Ectodermal cell (in vitro differentiated cells): ENCODE data around the gene LILRB4.
"Not testable (repeated sequence)": the region's sequence is repeated elsewhere in the genome, so short reads cannot be mapped to it uniquely, and the experiment has no call there.

ENCODE experiments used
- H3K27ac ChIP-seq: 2 replicates; pipeline ENCODE4 v1.7.0; 2013; ENCODE audit warnings: mild to moderate bottlenecking, low read depth, low read length; ENCODE audit not compliant: insufficient read depth, poor library complexity, severe bottlenecking
- H3K27me3 ChIP-seq: 2 replicates; pipeline ENCODE4 v1.7.0; 2013; ENCODE audit warnings: mild to moderate bottlenecking, low read length; ENCODE audit not compliant: insufficient read depth, control insufficient read depth, poor library complexity, severe bottlenecking
- H3K36me3 ChIP-seq: one replicate; pipeline ENCODE4 v1.7.0; 2013; ENCODE audit warnings: low read length; ENCODE audit not compliant: control insufficient read depth, insufficient read depth
- H3K4me1 ChIP-seq: one replicate; pipeline ENCODE4 v1.7.0; 2013; ENCODE audit warnings: low read length; ENCODE audit not compliant: control insufficient read depth, insufficient read depth
- H3K4me3 ChIP-seq: 2 replicates; pipeline ENCODE4 v1.7.0; 2013; ENCODE audit warnings: low read depth, low read length, control low read depth; ENCODE audit not compliant: insufficient read depth
- H3K9me3 ChIP-seq: 2 replicates; pipeline ENCODE4 v1.7.0; 2013; ENCODE audit warnings: mild to moderate bottlenecking, low read length, moderate library complexity; ENCODE audit not compliant: control insufficient read depth
- WGBS, 2 experiments: methylation state at CpG; one replicate each; pipeline ENCODE4 v1.1.7; 2013; ENCODE audit warnings: missing lambda C conversion rate in 2 of 2; 5-methylcytosine and 5-hydroxymethylcytosine counted together

LILRB4 gene

DNA sequence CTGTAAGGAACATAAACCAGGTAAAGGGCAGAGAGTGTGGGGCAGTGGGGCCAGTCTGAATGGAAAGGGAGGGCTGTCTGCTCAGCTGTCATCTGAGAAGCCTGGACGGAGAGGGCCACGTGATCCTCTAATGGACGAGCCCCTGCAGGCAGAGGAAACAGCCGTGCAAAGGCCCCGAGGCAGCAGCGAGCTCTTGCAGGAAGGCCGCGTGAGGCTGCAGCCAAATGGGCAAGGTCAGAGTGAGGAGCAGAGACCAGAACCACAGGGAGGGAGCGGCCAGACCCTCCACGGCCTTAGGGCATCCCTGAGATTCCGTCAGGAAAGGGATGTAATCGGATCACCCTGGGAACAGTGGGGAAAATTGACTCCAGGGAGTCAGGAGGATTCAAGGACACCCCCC, 4.4 kb downstream of the LILRB4 start:
- H3K36me3 ChIP-seq, result no peaks in the 10 kb centered on the region
- peaks cover 17% of the 10 kb centered on the region for H3K9me3 ChIP-seq
- 76 to 83% methylated on average over 12 of the region's 12 CpGs for WGBS, 2 experiments
- H3K27ac ChIP-seq, result no peak overlapping the region
- H3K4me1 ChIP-seq, result no peaks in the 10 kb centered on the region
- no peaks in the 10 kb centered on the region for H3K27me3 ChIP-seq
- no peak overlapping the region for H3K4me3 ChIP-seq

GRCh38 chr19:54668353-54668752, 5.6 kb downstream of the LILRB4 start:
- Histone ChIP-seq H3K36me3 (no peaks in the 10 kb centered on the region), H3K4me1 (no peaks in the 10 kb centered on the region), H3K27ac (no peak overlapping the region), H3K9me3 (peaks cover 17% of the 10 kb centered on the region), H3K4me3 (no peak overlapping the region), H3K27me3 (no peaks in the 10 kb centered on the region)
- WGBS, 2 experiments, result no CpG with 5 or more reads among the region's 1 CpG

GRCh38 chr19:54670576-54671357, 8.0 kb downstream of the LILRB4 start:
- no peaks in the 10 kb centered on the region for H3K36me3 ChIP-seq
- 42 to 44% methylated on average over 3 of the region's 3 CpGs for WGBS, 2 experiments
- H3K9me3 ChIP-seq, result peaks cover 11% of the 10 kb centered on the region

DNA sequence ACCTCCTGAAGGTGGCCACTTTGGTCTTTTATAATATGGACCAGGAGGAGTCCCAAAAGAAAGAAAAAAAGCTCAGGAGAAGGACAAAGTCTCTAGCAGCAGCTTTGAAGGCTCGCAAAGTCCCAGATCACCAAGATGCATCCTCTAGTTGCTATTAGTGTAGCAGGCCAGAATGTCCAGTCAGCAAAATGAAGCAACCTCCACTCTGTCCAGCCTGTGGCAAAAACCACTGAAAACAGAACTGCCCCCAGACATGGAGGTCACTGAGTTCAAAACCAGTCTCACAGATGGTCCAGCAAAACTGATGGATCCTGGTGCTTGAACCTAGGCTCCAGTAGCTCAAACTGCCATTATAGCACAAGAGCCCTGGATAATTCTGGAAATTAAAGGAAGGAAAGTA, 10.4 kb downstream of the LILRB4 start:
- WGBS, 2 experiments, result 79 to 80% methylated on average over 1 of the region's 1 CpG
- H3K36me3 ChIP-seq, result no peaks in the 10 kb centered on the region
- H3K4me3 ChIP-seq, result no peak overlapping the region
- H3K27ac ChIP-seq, result no peak overlapping the region
- H3K4me1 ChIP-seq, result no peaks in the 10 kb centered on the region
- no peaks in the 10 kb centered on the region for H3K27me3 ChIP-seq
- peaks cover 10% of the 10 kb centered on the region for H3K9me3 ChIP-seq

More at GRCh38 chr19:54670576-54671357, 8.0 kb downstream of the LILRB4 start:
- H3K4me3 ChIP-seq, result no peak overlapping the region
- H3K27ac ChIP-seq, result no peak overlapping the region
- H3K4me1 ChIP-seq, result no peaks in the 10 kb centered on the region
- no peaks in the 10 kb centered on the region for H3K27me3 ChIP-seq

DNA sequence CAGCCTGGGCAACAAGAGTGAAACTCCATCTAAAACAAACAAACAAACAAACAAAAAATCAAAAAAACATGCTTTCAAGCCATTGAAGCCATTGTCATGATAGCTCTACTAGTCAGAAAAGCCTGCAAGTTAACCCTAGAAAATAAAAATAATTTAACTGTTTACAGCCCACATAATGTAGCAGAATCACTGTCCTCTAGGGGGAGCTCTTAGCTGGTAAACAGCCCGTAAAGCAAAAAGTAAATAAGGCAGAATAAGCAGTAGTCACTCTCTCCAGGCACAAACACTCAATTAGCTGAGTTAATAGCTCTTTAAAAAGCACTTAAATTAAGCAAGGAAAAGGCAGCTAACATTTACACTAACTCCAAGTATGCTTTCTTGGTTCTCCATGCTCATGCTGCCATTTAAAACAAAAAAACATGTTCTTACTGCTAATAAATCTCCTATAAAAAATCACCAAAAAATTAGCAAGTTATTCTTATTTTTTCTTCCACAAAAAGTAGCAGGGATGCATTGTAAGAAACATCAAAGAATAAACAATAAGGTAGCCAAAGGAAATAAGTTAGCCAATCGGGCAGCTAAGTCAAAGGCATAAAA, 11.3 kb downstream of the LILRB4 start:
- Histone ChIP-seq H3K9me3 (peaks cover 6% of the 10 kb centered on the region), H3K27ac (no peak overlapping the region), H3K27me3 (no peaks in the 10 kb centered on the region), H3K4me3 (no peak overlapping the region), H3K36me3 (no peaks in the 10 kb centered on the region), H3K4me1 (no peaks in the 10 kb centered on the region)
- WGBS, 2 experiments, result 39 to 45% methylated on average over 2 of the region's 2 CpGs

DNA sequence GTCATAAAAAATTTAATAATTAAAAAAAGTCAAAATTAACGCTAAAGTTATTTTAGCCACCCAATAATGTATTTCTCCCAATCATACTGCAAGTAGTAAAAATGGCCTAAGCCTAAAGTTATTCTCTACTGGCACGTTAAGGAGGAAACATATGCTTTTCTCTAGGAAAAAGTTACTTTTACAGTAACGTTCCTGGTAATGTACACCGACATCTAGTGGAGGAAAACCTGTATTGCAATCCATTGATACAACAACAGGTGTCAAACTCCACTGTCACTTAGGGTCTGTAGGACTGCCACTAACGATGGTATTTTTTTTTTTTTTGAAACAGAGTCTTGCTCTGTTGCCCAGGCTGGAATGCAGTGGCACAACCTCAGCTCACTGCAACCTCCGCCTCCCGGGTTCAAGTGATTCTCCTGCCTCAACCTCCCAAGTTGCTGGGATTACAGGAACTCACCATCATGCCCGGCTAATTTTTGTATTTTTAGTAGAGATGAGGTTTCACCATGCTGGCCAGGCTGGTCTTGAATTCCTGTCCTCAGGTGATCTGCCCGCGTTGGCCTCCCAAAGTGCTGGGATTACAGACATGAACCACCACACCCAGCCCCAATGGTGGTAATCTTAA, 13.5 kb downstream of the LILRB4 start:
- not testable (repeated sequence) for H3K4me1 ChIP-seq, H3K27me3 ChIP-seq, H3K4me3 ChIP-seq, H3K9me3 ChIP-seq, H3K27ac ChIP-seq, H3K36me3 ChIP-seq
- 41 to 44% methylated on average over 9 to 10 of the region's 10 CpGs for WGBS, 2 experiments

DNA sequence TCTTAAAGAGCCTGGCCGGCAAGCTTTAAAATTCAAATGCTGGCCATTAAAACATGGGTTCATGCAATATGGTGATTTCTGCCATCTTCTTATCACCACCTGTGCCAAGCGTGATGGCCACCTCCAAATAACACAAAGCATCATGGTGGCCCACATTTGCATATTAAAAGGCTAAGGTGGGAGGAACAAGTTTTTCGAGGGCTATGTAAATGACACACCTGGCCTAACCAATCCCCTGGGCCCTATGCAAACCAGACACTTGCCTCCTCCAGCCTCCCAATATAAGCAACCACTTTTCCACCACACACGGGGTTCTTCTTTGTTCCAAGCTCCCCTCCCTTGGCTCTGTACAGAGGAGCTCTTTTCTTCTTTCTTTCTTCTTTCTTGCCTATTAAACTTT, 14.4 kb downstream of the LILRB4 start:
- H3K36me3 ChIP-seq, result no peaks in the 10 kb centered on the region
- 74 to 78% methylated on average over 4 of the region's 4 CpGs for WGBS, 2 experiments
- H3K27me3 ChIP-seq, result no peaks in the 10 kb centered on the region
- H3K4me1 ChIP-seq, result no peaks in the 10 kb centered on the region
- no peak overlapping the region for H3K4me3 ChIP-seq
- H3K9me3 ChIP-seq, result peaks cover 3% of the 10 kb centered on the region
- no peak overlapping the region for H3K27ac ChIP-seq

DNA sequence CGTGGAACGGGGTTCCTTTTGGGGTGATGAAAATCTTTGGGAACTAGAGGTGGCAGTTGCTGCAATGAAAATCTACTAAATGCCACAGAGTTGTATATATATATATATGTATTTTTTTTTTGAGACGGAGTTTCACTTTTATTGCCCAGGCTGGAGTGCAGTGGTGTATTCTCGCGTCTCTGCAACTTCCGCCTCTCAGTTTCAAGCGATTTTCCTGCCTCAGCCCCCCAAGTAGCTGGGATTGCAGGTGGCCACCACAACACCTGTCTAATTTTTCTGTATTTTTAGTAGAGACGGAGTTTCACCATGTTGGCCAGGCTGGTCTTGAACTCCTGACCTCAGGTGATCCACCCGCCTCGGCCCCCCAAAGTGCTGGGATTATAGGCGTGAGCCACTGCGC, 18.8 kb downstream of the LILRB4 start:
- 79 to 81% methylated on average over 11 to 12 of the region's 12 CpGs for WGBS, 2 experiments

DNA sequence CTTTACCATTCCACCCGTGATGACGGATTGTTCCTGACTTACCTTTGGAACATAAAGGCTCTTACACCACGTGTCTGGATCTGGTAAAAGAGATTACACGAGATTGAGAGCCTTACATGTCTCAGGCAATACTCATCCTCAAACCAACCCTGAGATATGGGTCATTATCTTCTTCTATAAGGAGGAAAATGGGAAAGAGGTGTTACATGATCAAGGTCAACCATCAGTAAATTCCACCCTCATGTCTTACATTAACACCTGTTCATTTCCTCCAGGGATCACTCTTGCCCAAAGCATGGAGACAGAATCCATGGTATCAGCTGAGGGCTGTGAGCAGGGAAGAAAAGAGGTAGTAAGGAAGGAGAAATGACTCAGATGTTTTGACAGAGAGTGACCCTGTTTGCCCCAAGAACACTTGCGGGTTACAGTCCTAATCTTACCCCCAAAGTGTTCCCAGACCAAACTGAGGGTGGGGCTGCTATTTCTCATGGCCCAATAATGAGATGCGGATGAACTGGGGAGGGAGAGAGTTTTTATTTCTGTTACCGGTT, 19.6 kb downstream of the LILRB4 start:
- Histone ChIP-seq H3K27ac (no peak overlapping the region), H3K36me3 (no peaks in the 10 kb centered on the region), H3K4me1 (no peaks in the 10 kb centered on the region), H3K4me3 (no peak overlapping the region), H3K9me3 (peaks cover 10% of the 10 kb centered on the region), H3K27me3 (no peaks in the 10 kb centered on the region)
- WGBS, 2 experiments, result 52 to 75% methylated on average over 7 of the region's 7 CpGs

More for the DNA sequence above, 18.8 kb downstream of the LILRB4 start:
- peaks cover 12% of the 10 kb centered on the region for H3K9me3 ChIP-seq
- not testable (repeated sequence) for H3K27ac ChIP-seq, H3K36me3 ChIP-seq, H3K4me1 ChIP-seq, H3K27me3 ChIP-seq, H3K4me3 ChIP-seq

- Histone ChIP-seq H3K4me3 (no peak overlapping the region), H3K4me1 (no peaks in the 10 kb centered on the region), H3K36me3 (no peaks in the 10 kb centered on the region), H3K27ac (no peak overlapping the region), H3K9me3 (peaks cover 13% of the 10 kb centered on the region), H3K27me3 (no peaks in the 10 kb centered on the region)
- WGBS, 2 experiments, result 38 to 46% methylated on average over 3 of the region's 3 CpGs
Measured at GRCh38 chr19:54684527-54684926, 21.7 kb downstream of the LILRB4 start.
